ENCODE data around the gene NRXN3.

NRXN3 gene

GRCh38 chr14:79468486-79468885 lies 1298.3 kb downstream of the NRXN3 start:
- Mint-ChIP-seq H3K4me3 (no peak overlapping the region), H3K27ac (no peak overlapping the region), H3K9me3 (no peaks in the 10 kb centered on the region), H3K36me3 (no peaks in the 10 kb centered on the region), H3K4me1 (no peaks in the 10 kb centered on the region), H3K27me3 (no peaks in the 10 kb centered on the region)
- CTCF ChIA-PET: no interaction called here
- DNase-seq: no peak

DNA sequence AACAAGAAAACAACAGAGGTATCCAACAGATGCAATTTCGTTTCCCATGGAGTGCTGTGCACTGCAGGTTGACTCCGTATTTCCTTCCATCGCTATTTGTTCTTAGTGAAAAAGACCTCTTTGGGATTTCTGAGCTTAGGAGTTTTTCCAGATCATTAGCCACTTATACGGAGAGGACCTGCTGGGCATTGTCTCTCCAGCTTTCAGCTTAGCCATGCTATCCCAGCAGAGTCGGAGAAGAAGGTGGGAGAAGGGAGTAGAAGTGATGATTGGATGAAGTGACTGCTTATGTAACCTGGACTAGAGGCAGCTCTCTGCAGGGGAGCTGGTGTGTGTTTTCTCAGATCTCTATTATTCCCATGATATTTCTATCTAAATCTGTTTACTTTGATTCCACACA lies 1303.5 kb downstream of the NRXN3 start:
- no peaks in the 10 kb centered on the region for H3K36me3 Mint-ChIP-seq
- no peak overlapping the region for H3K4me3 Mint-ChIP-seq
- no peak for DNase-seq
- no peak overlapping the region for H3K27ac Mint-ChIP-seq
- CTCF ChIA-PET: no interaction called here
- no peaks in the 10 kb centered on the region for H3K9me3 Mint-ChIP-seq
- no peaks in the 10 kb centered on the region for H3K27me3 Mint-ChIP-seq
- no peaks in the 10 kb centered on the region for H3K4me1 Mint-ChIP-seq

DNA sequence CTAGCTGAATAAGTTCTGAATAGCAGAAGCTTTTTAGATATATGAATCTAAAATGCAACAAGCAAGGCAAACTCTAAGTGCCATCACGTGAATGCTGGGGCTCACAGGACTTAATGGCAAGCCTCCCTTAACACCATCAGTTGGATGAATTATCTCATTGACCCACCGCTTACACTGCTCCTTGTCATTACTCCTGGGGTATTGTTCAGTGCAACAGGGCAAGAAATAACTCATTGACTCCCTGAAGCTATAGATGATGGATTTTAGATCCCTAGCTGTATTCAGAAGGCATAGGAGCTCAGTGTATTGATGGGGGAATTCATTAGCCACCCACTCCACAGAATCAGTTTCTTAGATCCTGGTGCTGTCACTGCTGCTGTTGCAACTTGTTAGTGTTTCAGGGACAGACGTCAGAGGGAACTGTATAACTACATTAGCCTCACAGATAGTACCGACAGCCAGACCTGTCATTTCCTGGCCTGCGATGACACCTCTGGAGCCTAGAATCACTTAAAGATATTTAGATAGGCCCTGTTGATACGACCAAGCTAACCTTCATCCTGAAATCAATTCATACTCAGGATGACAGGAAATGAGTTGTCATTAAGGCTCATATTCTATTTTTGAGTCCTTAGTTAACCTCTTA lies 1305.8 kb downstream of the NRXN3 start:
- H3K36me3 Mint-ChIP-seq: no peaks in the 10 kb centered on the region
- no peaks in the 10 kb centered on the region for H3K9me3 Mint-ChIP-seq
- CTCF ChIA-PET: interaction anchor here (1.1 kb wide), 1 partner anchor 20 kb away, joined by 3 read pairs; no protein-coding TSS in a partner anchor
- no peak for DNase-seq
- no peak overlapping the region for H3K27ac Mint-ChIP-seq
- no peak overlapping the region for H3K4me3 Mint-ChIP-seq
- H3K4me1 Mint-ChIP-seq: no peaks in the 10 kb centered on the region
- H3K27me3 Mint-ChIP-seq: no peaks in the 10 kb centered on the region

DNA sequence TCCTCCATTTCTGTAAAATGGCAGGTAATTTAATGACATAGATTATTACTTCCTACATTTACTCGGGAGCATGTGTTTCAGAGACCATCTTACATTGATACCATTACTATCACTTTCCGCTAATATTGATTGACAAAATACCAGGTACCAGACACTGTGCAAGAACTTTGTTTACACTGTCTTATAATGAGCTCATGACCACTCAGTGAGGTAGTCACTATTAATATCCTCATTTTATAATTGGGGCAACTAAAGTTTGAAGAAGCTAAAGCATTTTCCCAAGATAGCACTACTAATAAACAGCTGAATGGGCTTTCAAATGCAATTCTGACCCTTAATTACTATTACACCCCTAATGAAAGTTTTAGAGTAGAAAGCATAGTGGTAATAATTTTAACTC lies 1306.4 kb downstream of the NRXN3 start:
- Mint-ChIP-seq H3K27ac (no peak overlapping the region), H3K4me3 (no peak overlapping the region), H3K4me1 (no peaks in the 10 kb centered on the region), H3K36me3 (no peaks in the 10 kb centered on the region), H3K27me3 (no peaks in the 10 kb centered on the region), H3K9me3 (no peaks in the 10 kb centered on the region)
- DNase-seq: no peak
- CTCF ChIA-PET: no interaction called here

DNA sequence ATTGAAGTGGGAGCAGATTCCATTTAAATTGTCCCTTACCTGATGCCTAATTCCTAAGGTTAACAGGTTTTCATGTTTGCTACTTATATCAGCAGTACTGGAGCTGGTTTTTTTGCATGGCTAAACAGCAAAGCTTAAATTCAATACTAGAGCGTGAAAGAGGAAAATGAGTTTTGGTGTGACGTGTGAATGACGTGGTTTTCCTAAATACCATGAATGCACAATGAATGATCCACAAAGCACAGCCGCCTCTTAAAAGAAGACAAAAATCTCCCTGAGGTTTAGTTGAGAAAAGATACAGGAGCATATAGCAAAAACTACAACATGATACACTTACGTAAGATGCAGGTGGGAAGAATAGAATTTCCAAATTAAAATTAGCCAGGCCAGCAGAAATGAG lies 1310.0 kb downstream of the NRXN3 start:
- Mint-ChIP-seq H3K36me3 (no peaks in the 10 kb centered on the region), H3K27me3 (no peaks in the 10 kb centered on the region), H3K27ac (no peak overlapping the region), H3K4me1 (no peaks in the 10 kb centered on the region), H3K9me3 (peaks cover 5% of the 10 kb centered on the region), H3K4me3 (no peak overlapping the region)
- CTCF ChIA-PET: no interaction called here
- DNase-seq: no peak

GRCh38 chr14:79482825-79483224 lies 1312.7 kb downstream of the NRXN3 start:
- Mint-ChIP-seq H3K4me1 (no peaks in the 10 kb centered on the region), H3K9me3 (peaks cover 8% of the 10 kb centered on the region)
- CTCF ChIA-PET: no interaction called here

GRCh38 chr14:79483477-79484388 lies 1313.6 kb downstream of the NRXN3 start:
- Mint-ChIP-seq H3K4me1 (no peaks in the 10 kb centered on the region), H3K9me3 (peaks cover 8% of the 10 kb centered on the region), H3K27me3 (no peaks in the 10 kb centered on the region), H3K36me3 (no peaks in the 10 kb centered on the region), H3K4me3 (no peak overlapping the region), H3K27ac (no peak overlapping the region)
- CTCF ChIA-PET: no interaction called here
- DNase-seq: no peak

More at GRCh38 chr14:79482825-79483224, 1312.7 kb downstream of the NRXN3 start:
- no peak for DNase-seq
- H3K27ac Mint-ChIP-seq: no peak overlapping the region
- H3K36me3 Mint-ChIP-seq: no peaks in the 10 kb centered on the region
- H3K27me3 Mint-ChIP-seq: no peaks in the 10 kb centered on the region
- no peak overlapping the region for H3K4me3 Mint-ChIP-seq

- CTCF ChIA-PET: no interaction called here
- no peak overlapping the region for H3K4me3 Mint-ChIP-seq
- peaks cover 5% of the 10 kb centered on the region for H3K9me3 Mint-ChIP-seq
- no peaks in the 10 kb centered on the region for H3K4me1 Mint-ChIP-seq
- no peaks in the 10 kb centered on the region for H3K36me3 Mint-ChIP-seq
- DNase-seq: no peak
- no peaks in the 10 kb centered on the region for H3K27me3 Mint-ChIP-seq
- no peak overlapping the region for H3K27ac Mint-ChIP-seq
Measured at GRCh38 chr14:79487632-79488031, 1317.5 kb downstream of the NRXN3 start.

DNA sequence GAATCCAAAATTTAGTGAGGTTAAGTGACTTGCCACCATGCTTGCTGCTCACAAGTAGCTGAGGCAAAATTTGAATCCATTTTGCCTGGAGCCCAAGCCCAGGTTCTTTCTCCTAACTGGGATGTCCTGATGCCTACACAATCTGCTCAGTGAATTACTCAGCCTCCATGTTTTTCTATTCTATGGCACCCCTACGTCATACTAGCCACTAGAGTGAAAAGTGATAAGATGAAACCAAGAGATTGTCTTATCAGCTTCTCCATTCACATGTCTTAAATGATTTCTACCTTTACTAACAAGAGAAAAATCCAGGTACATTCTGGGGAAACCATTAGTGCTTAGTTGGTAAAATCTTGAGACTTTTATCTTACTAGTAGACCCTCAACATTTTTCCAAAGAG lies 1321.0 kb downstream of the NRXN3 start:
- Mint-ChIP-seq H3K27me3 (no peaks in the 10 kb centered on the region), H3K36me3 (no peaks in the 10 kb centered on the region), H3K27ac (no peak overlapping the region), H3K4me3 (no peak overlapping the region), H3K9me3 (peaks cover 3% of the 10 kb centered on the region), H3K4me1 (no peaks in the 10 kb centered on the region)
- no peak for DNase-seq
- CTCF ChIA-PET: no interaction called here

DNA sequence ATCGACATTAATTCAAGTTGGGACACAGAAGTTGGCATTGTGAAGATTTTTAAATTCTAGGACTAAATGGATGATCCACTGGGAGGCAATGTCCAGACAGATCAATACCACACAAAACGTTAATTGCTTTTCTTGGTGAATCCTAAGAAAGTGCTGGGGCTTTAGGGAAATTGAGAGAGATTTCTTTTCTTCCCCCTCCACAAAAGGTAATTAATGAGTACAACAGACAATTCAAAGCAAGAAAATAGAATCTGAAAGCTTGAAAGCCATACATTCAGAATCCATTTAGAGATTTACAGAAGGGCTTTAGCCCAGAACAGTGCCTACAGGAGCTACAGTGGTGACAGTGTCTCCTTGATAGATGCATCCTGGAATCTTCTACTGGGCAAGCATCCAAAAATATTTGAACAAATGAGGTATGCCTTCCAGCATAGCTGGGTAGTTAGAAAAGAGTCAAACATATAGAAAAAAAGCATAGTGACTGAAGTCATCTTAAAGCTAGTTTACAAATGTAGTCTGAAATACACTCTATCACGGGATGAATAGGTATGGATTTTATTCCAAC lies 1323.0 kb downstream of the NRXN3 start:
- no peak overlapping the region for H3K4me3 Mint-ChIP-seq
- DNase-seq: no peak
- H3K9me3 Mint-ChIP-seq: peaks cover 3% of the 10 kb centered on the region
- no peaks in the 10 kb centered on the region for H3K36me3 Mint-ChIP-seq
- no peaks in the 10 kb centered on the region for H3K27me3 Mint-ChIP-seq
- no peaks in the 10 kb centered on the region for H3K4me1 Mint-ChIP-seq
- CTCF ChIA-PET: no interaction called here
- H3K27ac Mint-ChIP-seq: no peak overlapping the region

GRCh38 chr14:79496701-79497100 lies 1326.5 kb downstream of the NRXN3 start:
- DNase-seq: no peak
- CTCF ChIA-PET: no interaction called here
- Mint-ChIP-seq H3K36me3 (no peaks in the 10 kb centered on the region), H3K9me3 (peaks cover 6% of the 10 kb centered on the region), H3K27me3 (no peaks in the 10 kb centered on the region), H3K4me1 (no peaks in the 10 kb centered on the region), H3K4me3 (no peak overlapping the region), H3K27ac (no peak overlapping the region)

DNA sequence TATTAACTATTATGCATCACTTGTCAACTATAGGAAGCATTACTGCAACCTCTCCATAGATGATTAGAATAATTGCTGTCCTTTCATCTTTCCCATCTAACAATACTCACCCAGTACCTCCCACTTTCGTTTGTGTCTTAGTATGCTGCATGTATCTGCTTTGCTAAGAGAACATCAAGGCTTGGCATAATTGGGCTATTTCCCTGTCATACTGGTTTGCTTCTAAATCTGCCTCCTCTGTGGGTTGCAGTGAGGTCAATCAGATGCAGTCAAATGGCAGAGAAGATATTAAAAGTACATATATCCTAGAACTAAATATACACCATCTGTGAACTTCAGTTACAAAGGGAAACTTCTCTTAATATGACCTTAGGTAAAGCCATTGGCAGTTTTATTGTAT lies 1330.3 kb downstream of the NRXN3 start:
- H3K36me3 Mint-ChIP-seq: no peaks in the 10 kb centered on the region
- H3K9me3 Mint-ChIP-seq: peaks cover 7% of the 10 kb centered on the region
- H3K4me3 Mint-ChIP-seq: no peak overlapping the region
- H3K27ac Mint-ChIP-seq: no peak overlapping the region
- no peaks in the 10 kb centered on the region for H3K4me1 Mint-ChIP-seq
- no peak for DNase-seq
- no peaks in the 10 kb centered on the region for H3K27me3 Mint-ChIP-seq
- CTCF ChIA-PET: no interaction called here

DNA sequence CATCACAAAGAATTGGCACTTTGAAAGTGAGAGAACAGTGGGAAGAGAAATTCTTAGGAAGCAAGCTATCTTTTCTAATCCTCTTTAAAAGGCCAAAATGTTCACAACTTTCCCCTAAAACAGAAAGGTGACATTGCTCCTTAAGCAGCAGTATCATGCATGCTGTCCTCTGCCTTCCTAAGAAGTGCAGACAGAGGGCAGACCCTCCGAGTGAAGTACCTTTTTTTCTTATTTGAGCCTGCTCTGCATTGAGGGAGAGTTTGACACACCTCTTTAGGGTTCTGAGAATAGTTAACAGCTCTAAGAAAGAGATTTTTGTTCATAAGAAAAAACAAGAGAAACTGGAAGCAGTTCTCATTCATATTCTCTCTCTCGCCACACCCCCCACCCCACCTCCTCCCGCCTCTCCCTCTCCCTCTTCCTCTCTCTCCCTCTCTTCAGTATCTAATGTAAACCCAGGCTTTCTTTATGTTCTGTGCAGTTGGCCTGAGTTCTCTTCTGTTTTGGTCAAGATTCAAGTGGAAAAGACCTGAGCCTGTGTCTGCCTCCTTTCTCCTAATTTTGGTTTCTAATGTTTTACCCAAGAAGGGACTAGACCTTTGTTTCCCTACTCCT lies 1332.1 kb downstream of the NRXN3 start:
- H3K9me3 Mint-ChIP-seq: peaks cover 7% of the 10 kb centered on the region
- DNase-seq: no peak
- CTCF ChIA-PET: no interaction called here
- H3K36me3 Mint-ChIP-seq: no peaks in the 10 kb centered on the region
- no peaks in the 10 kb centered on the region for H3K27me3 Mint-ChIP-seq
- no peaks in the 10 kb centered on the region for H3K4me1 Mint-ChIP-seq
- H3K27ac Mint-ChIP-seq: no peak overlapping the region
- no peak overlapping the region for H3K4me3 Mint-ChIP-seq

- Mint-ChIP-seq H3K27ac (no peak overlapping the region), H3K4me1 (no peaks in the 10 kb centered on the region), H3K36me3 (no peaks in the 10 kb centered on the region), H3K4me3 (no peak overlapping the region), H3K9me3 (peaks cover 5% of the 10 kb centered on the region), H3K27me3 (no peaks in the 10 kb centered on the region)
- DNase-seq: no peak
- CTCF ChIA-PET: no interaction called here
Measured at GRCh38 chr14:79502751-79503148, 1332.6 kb downstream of the NRXN3 start.

GRCh38 chr14:79510659-79511058 lies 1340.5 kb downstream of the NRXN3 start:
- CTCF ChIA-PET: no interaction called here
- H3K4me1 Mint-ChIP-seq: no peaks in the 10 kb centered on the region
- H3K27me3 Mint-ChIP-seq: no peaks in the 10 kb centered on the region
- no peak overlapping the region for H3K27ac Mint-ChIP-seq
- H3K36me3 Mint-ChIP-seq: no peaks in the 10 kb centered on the region
- DNase-seq: no peak
- H3K9me3 Mint-ChIP-seq: no peaks in the 10 kb centered on the region
- H3K4me3 Mint-ChIP-seq: no peak overlapping the region
